SK-N-MC (cell line): Measurements from ENCODE around the gene EXD3.

ENCODE experiments used
- DNase-seq: peaks from one replicate; pipeline ENCODE4 v3.0.0-alpha.2; 2011; ENCODE audit warnings: low read depth, low spot score
- H3K27ac ChIP-seq: fragments of 200-600 bp; sonication (generic); 2 replicates; pipeline ENCODE4 v1.5.1; 2016; ENCODE audit warnings: mixed run types
- H3K36me3 ChIP-seq: fragments of 200-600 bp; sonication (generic); 2 replicates; pipeline ENCODE4 v1.6.1; 2017; ENCODE audit warnings: antibody characterized with exemption, low read length, mixed read lengths; ENCODE audit not compliant: insufficient read depth
- H3K4me3 ChIP-seq: fragments of 200-600 bp; sonication (generic); 2 replicates; pipeline ENCODE4 v1.5.1; 2016
- H3K9ac ChIP-seq: fragments of 200-600 bp; sonication (generic); 2 replicates; pipeline ENCODE4 v1.8.0; 2017; ENCODE audit warnings: mixed run types, mixed read lengths; ENCODE audit not compliant: insufficient read length
- H3K9me3 ChIP-seq: fragments of 200-600 bp; sonication (generic); 2 replicates; pipeline ENCODE4 v1.6.1; 2017; ENCODE audit warnings: low read depth, mild to moderate bottlenecking, antibody characterized with exemption, low read length, moderate library complexity, mixed read lengths
- EZH2 ChIP-seq: fragments of 200-600 bp; sonication (generic); IDR thresholded peaks from one replicate; pipeline ENCODE4 v1.6.1; 2017; ENCODE audit warnings: antibody characterized with exemption
- FOXP2 ChIP-seq: optimal IDR thresholded peaks from 2 replicates; pipeline ENCODE3; 2011; ENCODE audit warnings: mild to moderate bottlenecking, moderate library complexity; ENCODE audit not compliant: insufficient read depth; ENCODE audit errors: extremely low read length, control extremely low read depth
- POLR2AphosphoS5 ChIP-seq: IDR thresholded peaks from 2 replicates; pipeline ENCODE4 v1.6.1; 2012; ENCODE audit warnings: mild to moderate bottlenecking, low read depth, low read length, borderline replicate concordance

The EXD3 gene

DNA sequence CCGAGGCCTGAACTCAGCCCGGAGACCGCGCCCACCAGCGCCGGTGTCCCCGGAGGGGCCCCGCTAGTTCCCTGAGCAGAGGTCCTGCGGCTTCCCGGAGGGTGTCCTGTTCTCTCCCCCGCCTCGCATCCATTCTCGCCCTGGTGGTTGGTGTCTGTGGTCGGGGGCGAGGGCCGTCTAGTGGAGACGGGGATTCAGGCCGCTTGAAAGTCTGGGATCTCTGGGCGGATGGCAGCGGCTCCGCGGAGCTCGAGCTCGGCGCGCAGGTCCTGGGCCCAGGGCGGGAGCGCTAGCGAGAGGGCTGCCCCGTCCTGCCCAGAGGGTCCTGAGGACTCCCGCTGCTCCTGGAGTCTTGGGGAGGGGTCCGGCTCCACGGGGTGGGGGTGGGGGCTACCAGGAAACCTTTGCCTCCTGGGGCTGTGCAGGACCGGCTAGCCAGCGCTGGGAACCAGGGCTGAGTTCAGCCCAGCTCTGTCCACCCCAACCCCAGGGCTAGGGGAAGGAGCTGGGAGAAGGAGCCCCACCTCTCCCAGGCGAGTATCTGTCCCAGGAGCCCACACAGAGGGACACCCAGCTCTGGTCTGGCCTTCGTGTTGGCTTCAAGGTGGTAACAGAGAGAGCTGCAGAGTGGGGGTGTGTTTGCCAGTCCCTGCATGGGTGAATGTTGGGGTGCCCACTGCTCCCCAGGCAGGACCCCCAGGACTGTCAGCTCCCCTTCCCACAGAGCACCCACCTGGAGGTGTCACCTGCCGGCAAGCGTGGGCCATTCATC lies 141.4 kb downstream of the EXD3 start:
- Histone ChIP-seq H3K36me3 (no peaks in the 10 kb centered on the region), H3K9ac (no peak overlapping the region), H3K9me3 (no peaks in the 10 kb centered on the region), H3K4me3 (no peak overlapping the region), H3K27ac (no peak overlapping the region)
- TF ChIP-seq EZH2 = no peak
- no peak for TF ChIP-seq FOXP2
- TF ChIP-seq POLR2AphosphoS5 = no peak
- DNase-seq = no peak

DNA sequence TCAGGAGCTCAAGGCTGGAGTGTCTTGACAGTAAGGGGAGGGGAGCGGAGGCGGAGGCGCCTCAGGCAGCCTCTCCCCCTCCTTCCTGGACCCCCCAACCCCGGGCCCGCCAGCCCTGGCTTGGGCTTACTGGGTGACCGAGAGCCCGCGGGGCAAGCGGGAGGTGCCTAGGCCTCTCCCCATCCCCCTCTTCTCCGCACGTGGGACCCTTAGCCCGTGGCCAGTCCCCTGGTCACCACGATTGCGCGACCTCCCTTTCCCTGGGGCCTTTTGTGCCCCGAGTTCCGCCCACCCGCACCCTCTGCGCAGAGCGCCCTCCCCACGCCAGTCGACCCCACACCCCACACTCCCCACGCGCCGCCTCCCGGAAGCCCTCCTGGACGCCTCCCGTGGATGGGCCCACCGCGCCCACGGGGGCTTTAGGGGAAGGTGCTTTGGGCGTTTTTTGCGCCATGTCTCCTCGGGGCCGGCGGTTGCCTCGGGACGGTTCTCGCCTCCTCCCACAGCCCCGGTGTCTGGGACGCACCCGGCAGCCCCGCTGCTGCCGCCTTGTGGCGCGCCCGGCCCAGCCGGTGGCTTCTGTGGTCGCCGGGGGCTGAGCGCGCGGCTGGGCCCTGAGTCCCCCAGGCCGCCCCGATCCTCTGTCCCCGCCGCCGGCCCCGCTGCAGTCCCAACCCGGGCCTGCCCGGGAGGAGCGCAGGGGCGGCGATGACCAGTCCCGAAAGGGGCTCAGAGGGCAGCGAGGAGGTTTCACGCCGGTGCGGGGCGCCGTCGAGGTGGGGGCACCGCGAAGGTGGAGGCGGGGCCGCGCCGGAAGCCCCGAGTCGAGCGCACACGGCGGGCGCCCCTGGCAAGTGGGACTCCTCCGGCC lies 142.3 kb downstream of the EXD3 start:
- H3K9ac ChIP-seq = no peak overlapping the region
- DNase-seq = no peak
- H3K9me3 ChIP-seq = no peaks in the 10 kb centered on the region
- no peak overlapping the region for H3K27ac ChIP-seq
- H3K4me3 ChIP-seq = no peak overlapping the region
- H3K36me3 ChIP-seq = no peaks in the 10 kb centered on the region
- TF ChIP-seq POLR2AphosphoS5 (no peak), EZH2 (no peak), FOXP2 (no peak)

DNA sequence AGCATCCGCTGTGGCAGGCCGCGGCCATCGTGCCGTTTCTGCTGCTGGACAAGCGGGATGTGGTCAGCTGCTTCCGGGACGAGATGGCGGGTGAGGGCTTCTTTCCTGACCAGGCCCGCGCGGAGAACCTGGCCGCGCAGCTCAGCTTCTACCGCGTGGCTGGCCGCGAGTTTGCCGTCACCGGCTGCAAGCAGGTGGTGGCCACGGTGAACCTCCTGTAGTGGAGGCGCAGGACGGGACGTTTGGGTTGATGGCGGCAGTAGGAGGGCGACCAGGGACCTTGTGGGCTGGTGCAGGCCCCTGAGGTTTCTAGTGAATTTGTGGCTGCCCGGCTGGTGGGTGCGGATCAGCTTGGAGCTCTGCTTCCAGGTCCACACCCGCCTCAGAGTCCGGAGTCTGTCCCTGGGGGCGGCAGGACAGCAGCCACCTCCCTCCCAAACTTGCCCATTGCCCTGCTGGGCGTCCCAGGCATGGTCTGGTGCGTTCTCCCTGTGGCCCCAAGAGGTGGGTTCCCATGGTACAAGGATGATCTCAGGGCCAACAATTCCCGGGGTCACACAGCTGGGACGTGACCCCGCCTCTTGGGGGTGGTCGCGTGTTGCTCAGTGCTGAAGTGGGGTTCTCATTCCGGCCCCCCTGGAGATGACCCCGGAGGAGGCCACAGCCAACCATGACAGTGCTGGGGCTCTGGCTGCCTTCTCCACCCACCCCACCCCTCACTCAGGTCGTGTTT lies 143.1 kb downstream of the EXD3 start:
- Histone ChIP-seq H3K4me3 (no peak overlapping the region), H3K27ac (no peak overlapping the region), H3K36me3 (no peaks in the 10 kb centered on the region), H3K9ac (no peak overlapping the region), H3K9me3 (no peaks in the 10 kb centered on the region)
- no peak for TF ChIP-seq FOXP2
- TF ChIP-seq EZH2 = no peak
- TF ChIP-seq POLR2AphosphoS5 = no peak
- no peak for DNase-seq

- no peak for DNase-seq
- TF ChIP-seq FOXP2 (no peak), POLR2AphosphoS5 (no peak), EZH2 (no peak)
- Histone ChIP-seq H3K9me3 (no peaks in the 10 kb centered on the region), H3K4me3 (no peak overlapping the region), H3K36me3 (no peaks in the 10 kb centered on the region), H3K9ac (no peak overlapping the region), H3K27ac (no peak overlapping the region)
These were observed 143.9 kb downstream of the EXD3 start for GRCh38 chr9:137278721-137279711.

DNA sequence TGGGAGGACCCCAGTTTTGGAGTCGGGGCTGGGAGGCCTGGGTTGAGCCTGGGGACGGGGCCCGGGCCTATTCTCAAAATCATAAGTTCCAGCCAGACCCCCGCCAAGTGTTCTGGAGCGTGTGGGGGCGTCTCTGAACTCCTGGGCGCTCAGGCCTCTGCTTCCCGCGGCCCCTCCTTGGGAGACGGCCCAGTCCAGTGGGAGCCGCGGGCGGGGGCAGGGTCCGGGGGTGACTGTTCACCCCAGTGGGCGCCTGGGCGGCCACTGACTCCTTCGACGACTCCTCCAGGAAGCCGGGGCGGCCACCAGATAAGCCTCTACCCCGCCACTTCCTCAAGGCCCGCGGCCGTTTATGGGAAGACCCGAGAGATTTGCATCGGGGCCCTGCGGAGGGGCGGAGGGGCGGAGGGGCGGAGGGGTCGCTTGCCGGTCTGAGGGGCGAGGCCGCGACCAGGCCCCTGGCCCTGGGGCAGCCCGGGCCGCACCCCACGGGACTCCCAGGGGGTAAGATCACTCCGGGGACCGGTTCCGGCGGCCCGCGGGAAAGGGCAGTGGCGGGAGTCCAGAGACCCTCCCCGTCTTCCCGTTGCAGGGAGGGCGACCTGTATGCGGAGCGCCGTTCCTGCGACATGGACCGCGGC lies 144.8 kb downstream of the EXD3 start:
- Histone ChIP-seq H3K36me3 (no peaks in the 10 kb centered on the region; the same call in 1 of the 2 replicates), H3K4me3 (no peak overlapping the region), H3K9me3 (no peaks in the 10 kb centered on the region), H3K9ac (no peak overlapping the region), H3K27ac (peak overlapping the region; percentile 82; the same call in 1 of the 2 replicates)
- no peak for TF ChIP-seq EZH2
- TF ChIP-seq POLR2AphosphoS5 = no peak
- TF ChIP-seq FOXP2 = no peak
- no peak for DNase-seq

- Histone ChIP-seq H3K27ac (peak within 1 kb of the TSS; percentile 82), H3K9me3 (no peaks in the 10 kb centered on the region), H3K9ac (peak within 1 kb of the TSS; percentile 73), H3K4me3 (peak within 1 kb of the TSS; percentile 24), H3K36me3 (no peaks in the 10 kb centered on the region; the same call in 1 of the 2 replicates)
- no peak for DNase-seq
- TF ChIP-seq FOXP2 (no peak), POLR2AphosphoS5 (no peak), EZH2 (no peak)
These were observed 145.5 kb downstream of the EXD3 start, which contains the start of gene TOR4A for GRCh38 chr9:137277329-137278041. Gene TOR4A, plus strand, starts transcription at chr9:137277726. Its CDS starts 964 bp downstream, at chr9:137278690.
